ENCODE data around the gene ZNF610. TPM values are rescaled to one million over a fixed set of nuclear protein-coding genes. Genes with fewer than 3 reads are reported as not detected.

Gene ZNF610
- total and polyA plus RNA-seq, 2 of the 13 experiments (the other 11 are each of a cell fraction or from before 2014, with no cell fraction given): 0.32 to 0.69 TPM

DNA sequence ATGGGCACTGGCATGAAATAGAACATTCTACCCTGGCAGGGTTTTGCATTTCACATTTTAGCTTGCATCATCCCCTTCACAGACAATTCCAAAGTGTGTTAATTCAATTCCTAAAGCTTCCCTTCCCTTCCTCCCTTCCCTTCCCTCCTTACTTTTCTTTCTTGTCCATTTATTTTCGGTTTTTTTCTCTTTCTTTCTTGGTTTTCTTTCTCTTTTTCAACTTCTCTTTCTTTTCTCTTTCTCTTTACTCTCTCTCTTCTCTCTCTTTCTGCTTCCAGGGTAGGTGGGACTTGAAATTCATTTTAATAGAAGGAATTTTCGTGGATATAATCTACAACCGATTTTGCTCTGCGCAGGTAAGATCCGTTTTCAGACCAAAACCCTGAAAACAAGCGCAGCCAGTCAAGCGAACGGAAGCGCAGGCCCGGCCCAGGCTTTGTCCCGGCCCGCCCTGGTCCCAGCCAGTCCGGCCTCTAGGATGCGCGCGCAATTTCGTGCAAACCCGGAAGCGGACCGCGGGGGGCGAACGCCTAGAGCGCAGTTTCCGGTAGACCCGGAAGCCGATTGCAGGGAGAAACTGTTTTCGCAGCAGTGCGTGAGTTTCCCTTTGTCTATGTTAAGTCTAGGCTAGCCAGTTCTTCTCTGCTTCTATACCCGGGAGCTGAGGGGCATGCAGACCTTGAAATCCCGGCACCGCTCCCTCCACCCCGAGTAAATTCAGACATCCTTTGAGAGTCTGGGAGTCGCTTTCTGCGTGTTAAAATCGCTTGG lies 61.5 kb downstream of the ZNF610 start, which contains the start of gene ZNF528 (continued):
- TF ChIP-seq GABPA (IDR thresholded peaks at IDR 0.05; ENCODE audit: low read depth, low read length): peak; percentile 90
- TF ChIP-seq GABPA (CRISPR knock-in tag; IDR thresholded peaks at IDR 0.05; ENCODE audit: low read depth): peak; percentile 96
- peak; percentile 44; the same call in 1 of the 2 replicates for TF ChIP-seq TAF1 (CRISPR knock-in tag; IDR thresholded peaks at IDR 0.05)
- TF ChIP-seq RFX3 (CRISPR knock-in tag; IDR thresholded peaks at IDR 0.05): no peak
- TF ChIP-seq ZNF773 (CRISPR knock-in tag; IDR thresholded peaks at IDR 0.05; ENCODE audit: borderline replicate concordance): no peak
- TF ChIP-seq TBX2 (CRISPR knock-in tag; IDR thresholded peaks at IDR 0.05; ENCODE audit: borderline replicate concordance): peak; percentile 48; the same call in 1 of the 2 replicates
- peak; percentile 49; the same call in 1 of the 2 replicates for TF ChIP-seq POGZ (CRISPR knock-in tag; IDR thresholded peaks at IDR 0.05)
- TF ChIP-seq SOX13 (IDR thresholded peaks at IDR 0.05): no peak
- TF ChIP-seq SOX13 (CRISPR knock-in tag; conservative IDR thresholded peaks at IDR 0.05 in 1 of 2, IDR thresholded peaks at IDR 0.05 in 1 of 2): peak in 1 of 2 experiments; percentile 43; a peak in 1 of 4 replicates
- no peak for TF ChIP-seq ZNF709 (CRISPR knock-in tag; IDR thresholded peaks at IDR 0.05)
- TF ChIP-seq, protein P1, sequence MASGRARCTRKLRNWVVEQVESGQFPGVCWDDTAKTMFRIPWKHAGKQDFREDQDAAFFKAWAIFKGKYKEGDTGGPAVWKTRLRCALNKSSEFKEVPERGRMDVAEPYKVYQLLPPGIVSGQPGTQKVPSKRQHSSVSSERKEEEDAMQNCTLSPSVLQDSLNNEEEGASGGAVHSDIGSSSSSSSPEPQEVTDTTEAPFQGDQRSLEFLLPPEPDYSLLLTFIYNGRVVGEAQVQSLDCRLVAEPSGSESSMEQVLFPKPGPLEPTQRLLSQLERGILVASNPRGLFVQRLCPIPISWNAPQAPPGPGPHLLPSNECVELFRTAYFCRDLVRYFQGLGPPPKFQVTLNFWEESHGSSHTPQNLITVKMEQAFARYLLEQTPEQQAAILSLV (CRISPR knock-in tag; IDR thresholded peaks at IDR 0.05; ENCODE audit: borderline replicate concordance): 0 out of 2 replicates have a peak, but pooled peaks have one; percentile 46
- no peak for TF ChIP-seq SMARCE1 (IDR thresholded peaks at IDR 0.05; ENCODE audit: borderline replicate concordance)
- TF ChIP-seq ZNF850 (CRISPR knock-in tag; conservative IDR thresholded peaks at IDR 0.05): no peak
- TF ChIP-seq CBX5 (CRISPR knock-in tag; IDR thresholded peaks at IDR 0.05; ENCODE audit: borderline replicate concordance): peak; percentile 69; the same call in 1 of the 2 replicates
- TF ChIP-seq, protein P2, sequence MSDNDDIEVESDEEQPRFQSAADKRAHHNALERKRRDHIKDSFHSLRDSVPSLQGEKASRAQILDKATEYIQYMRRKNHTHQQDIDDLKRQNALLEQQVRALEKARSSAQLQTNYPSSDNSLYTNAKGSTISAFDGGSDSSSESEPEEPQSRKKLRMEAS (IDR thresholded peaks at IDR 0.05): peak; percentile 46; the same call in 1 of the 2 replicates
- TF ChIP-seq PHF21A (CRISPR knock-in tag; IDR thresholded peaks at IDR 0.05): peak; percentile 62; the same call in 1 of the 2 replicates
- TF ChIP-seq ZFP36 (IDR thresholded peaks at IDR 0.05; ENCODE audit: borderline replicate concordance, low read depth, low read length, partially characterized antibody): no peak
- TF ChIP-seq, protein P3, sequence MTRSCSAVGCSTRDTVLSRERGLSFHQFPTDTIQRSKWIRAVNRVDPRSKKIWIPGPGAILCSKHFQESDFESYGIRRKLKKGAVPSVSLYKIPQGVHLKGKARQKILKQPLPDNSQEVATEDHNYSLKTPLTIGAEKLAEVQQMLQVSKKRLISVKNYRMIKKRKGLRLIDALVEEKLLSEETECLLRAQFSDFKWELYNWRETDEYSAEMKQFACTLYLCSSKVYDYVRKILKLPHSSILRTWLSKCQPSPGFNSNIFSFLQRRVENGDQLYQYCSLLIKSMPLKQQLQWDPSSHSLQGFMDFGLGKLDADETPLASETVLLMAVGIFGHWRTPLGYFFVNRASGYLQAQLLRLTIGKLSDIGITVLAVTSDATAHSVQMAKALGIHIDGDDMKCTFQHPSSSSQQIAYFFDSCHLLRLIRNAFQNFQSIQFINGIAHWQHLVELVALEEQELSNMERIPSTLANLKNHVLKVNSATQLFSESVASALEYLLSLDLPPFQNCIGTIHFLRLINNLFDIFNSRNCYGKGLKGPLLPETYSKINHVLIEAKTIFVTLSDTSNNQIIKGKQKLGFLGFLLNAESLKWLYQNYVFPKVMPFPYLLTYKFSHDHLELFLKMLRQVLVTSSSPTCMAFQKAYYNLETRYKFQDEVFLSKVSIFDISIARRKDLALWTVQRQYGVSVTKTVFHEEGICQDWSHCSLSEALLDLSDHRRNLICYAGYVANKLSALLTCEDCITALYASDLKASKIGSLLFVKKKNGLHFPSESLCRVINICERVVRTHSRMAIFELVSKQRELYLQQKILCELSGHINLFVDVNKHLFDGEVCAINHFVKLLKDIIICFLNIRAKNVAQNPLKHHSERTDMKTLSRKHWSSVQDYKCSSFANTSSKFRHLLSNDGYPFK (CRISPR knock-in tag; IDR thresholded peaks at IDR 0.05; ENCODE audit: borderline replicate concordance): peak; percentile 52; the same call in 1 of the 2 replicates
- no peak for TF ChIP-seq ZNF619 (CRISPR knock-in tag; IDR thresholded peaks at IDR 0.05)
- TF ChIP-seq, protein P4, sequence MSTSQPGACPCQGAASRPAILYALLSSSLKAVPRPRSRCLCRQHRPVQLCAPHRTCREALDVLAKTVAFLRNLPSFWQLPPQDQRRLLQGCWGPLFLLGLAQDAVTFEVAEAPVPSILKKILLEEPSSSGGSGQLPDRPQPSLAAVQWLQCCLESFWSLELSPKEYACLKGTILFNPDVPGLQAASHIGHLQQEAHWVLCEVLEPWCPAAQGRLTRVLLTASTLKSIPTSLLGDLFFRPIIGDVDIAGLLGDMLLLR (CRISPR knock-in tag; IDR thresholded peaks at IDR 0.05): no peak
- peak; percentile 31; the same call in 1 of the 2 replicates for TF ChIP-seq MIER3 (CRISPR knock-in tag; IDR thresholded peaks at IDR 0.05; ENCODE audit: borderline replicate concordance)
- TF ChIP-seq CENPX (CRISPR knock-in tag; IDR thresholded peaks at IDR 0.05): no peak
- TF ChIP-seq, protein P5, sequence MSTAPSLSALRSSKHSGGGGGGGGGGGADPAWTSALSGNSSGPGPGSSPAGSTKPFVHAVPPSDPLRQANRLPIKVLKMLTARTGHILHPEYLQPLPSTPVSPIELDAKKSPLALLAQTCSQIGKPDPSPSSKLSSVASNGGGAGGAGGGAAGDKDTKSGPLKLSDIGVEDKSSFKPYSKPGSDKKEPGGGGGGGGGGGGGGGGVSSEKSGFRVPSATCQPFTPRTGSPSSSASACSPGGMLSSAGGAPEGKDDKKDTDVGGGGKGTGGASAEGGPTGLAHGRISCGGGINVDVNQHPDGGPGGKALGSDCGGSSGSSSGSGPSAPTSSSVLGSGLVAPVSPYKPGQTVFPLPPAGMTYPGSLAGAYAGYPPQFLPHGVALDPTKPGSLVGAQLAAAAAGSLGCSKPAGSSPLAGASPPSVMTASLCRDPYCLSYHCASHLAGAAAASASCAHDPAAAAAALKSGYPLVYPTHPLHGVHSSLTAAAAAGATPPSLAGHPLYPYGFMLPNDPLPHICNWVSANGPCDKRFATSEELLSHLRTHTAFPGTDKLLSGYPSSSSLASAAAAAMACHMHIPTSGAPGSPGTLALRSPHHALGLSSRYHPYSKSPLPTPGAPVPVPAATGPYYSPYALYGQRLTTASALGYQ (CRISPR knock-in tag; IDR thresholded peaks at IDR 0.05): no peak

Data from HepG2 (cell line).